Measurements from ENCODE around the gene CXXC4.

DNA sequence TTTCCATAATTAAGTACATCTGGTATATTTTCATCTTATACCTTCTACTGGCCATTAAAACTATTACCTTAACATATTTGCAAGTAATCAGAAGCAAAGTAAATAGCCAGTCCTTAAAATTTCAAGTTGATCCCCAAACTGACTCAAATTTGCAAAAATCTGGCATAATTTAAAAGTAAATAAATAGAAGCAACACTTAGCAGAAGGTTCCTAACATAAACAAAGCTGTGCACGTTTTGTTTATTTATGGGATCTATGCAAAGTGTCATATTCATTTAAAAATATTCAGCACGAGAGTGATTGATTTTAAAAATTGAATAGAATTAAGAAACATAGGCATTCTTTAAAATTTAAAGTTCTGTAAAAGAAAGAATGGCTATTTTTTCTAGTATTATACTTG, 9.8 kb upstream of the CXXC4 start:
- no peak for TF ChIP-seq EZH2phosphoT487 (IDR thresholded peaks at IDR 0.05; ENCODE audit: low read depth)
- TF ChIP-seq, protein P1, sequence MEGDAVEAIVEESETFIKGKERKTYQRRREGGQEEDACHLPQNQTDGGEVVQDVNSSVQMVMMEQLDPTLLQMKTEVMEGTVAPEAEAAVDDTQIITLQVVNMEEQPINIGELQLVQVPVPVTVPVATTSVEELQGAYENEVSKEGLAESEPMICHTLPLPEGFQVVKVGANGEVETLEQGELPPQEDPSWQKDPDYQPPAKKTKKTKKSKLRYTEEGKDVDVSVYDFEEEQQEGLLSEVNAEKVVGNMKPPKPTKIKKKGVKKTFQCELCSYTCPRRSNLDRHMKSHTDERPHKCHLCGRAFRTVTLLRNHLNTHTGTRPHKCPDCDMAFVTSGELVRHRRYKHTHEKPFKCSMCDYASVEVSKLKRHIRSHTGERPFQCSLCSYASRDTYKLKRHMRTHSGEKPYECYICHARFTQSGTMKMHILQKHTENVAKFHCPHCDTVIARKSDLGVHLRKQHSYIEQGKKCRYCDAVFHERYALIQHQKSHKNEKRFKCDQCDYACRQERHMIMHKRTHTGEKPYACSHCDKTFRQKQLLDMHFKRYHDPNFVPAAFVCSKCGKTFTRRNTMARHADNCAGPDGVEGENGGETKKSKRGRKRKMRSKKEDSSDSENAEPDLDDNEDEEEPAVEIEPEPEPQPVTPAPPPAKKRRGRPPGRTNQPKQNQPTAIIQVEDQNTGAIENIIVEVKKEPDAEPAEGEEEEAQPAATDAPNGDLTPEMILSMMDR (IDR thresholded peaks at IDR 0.05; ENCODE audit: low read depth, low read length) = no peak
